ENCODE data around the gene ARHGAP10.

ARHGAP10 gene

DNA sequence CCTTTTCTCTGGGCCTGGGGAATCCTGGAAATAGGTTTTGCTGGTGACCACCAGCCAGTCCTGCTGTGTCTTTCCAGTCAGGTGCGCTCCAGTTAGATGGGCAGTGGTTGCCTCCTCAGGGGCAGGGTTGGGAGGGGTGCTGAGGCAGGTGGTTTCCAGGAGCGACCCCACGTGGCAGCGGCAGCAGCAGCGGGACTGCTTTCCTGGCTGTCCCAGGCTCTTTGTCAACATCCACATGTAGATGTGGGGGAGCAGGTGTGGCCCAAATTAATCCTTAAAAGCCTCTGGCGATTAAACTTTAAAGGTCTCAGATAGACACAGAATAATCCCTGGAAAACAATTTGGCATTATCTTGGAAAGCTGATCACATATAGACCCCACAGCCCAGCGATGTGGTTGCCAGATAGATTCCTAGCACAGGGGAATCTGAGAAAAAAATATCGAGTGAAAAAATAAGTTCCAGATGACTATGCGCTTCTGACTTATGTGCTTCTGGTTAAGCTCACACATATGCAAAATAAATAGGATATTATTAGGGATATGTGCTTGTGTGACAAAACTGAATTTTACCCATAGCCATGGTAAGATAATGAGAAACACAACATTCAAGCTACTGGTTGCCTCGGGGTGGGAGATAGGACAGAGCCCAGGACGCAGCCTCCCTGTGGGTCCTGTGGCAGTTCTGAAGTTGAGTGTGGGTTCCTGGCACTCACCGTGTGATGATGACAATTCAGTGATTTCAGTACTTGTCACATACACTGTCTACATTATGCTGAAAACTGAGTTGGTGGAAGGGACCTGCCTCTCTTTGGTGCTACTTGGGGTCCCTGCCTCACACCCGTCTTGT, 336.4 kb downstream of the ARHGAP10 start:
- H3K36me3 ChIP-seq (ENCODE audit: control insufficient read depth, insufficient read depth, low read length): no peaks in the 10 kb centered on the region
- no peaks in the 10 kb centered on the region for H3K27me3 ChIP-seq (ENCODE audit: control insufficient read depth, insufficient read depth, low read length)
- H3K9ac ChIP-seq (ENCODE audit: low read depth, low read length): no peak overlapping the region
- H3K27ac ChIP-seq (ENCODE audit: low read depth, low read length): no peak overlapping the region
- peaks cover 3% of the 10 kb centered on the region; the same call in 1 of the 2 replicates for H3K4me1 ChIP-seq (ENCODE audit: control insufficient read depth, insufficient read depth, low read length)
- H3K4me3 ChIP-seq (ENCODE audit: low read depth, low read length): no peak overlapping the region
- H3K9me3 ChIP-seq (ENCODE audit: control insufficient read depth, insufficient read depth, low read length): peaks cover 2% of the 10 kb centered on the region; the same call in 1 of the 2 replicates

DNA sequence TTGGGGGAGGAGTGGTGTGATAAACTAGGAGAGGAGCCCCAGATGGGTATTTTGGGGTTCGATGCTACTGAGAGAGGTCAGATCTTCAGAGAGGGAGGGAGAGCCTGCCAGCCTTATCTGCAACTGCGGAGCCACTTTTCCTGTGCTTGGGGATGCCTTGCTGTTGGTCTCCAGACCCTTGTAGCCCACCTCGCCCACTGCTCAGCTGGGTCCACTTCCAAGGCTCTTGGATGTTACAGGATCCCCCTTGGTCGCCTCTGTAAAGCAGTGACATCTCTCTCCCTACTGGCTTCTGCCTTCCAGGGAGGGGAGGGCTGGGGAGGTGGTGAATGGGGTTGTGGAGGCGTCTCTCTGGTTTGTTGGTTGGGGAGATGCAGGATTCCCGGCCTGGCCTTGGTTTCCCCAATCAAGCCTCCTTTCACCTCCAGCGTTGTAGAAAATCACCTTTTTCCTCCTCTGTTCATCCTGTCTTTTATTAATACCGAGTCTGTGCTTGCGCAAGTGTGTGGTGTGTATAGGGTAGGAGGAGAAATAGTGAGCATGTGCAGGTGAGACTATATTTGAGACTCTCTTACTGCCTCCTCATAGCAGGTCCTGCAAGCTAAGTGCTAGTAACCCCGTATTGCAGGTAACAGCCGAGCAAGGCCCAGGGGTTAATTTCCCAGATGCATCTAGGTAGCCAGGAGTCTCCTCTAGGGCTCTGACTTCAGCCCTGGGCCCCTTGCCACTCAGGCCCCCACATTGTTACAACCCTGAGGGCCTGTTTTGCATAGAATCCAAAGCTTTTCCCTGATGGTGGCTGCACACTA, 337.4 kb downstream of the ARHGAP10 start:
- Histone ChIP-seq H3K36me3 (ENCODE audit: control insufficient read depth, insufficient read depth, low read length) (no peaks in the 10 kb centered on the region), H3K4me3 (ENCODE audit: low read depth, low read length) (no peak overlapping the region), H3K4me1 (ENCODE audit: control insufficient read depth, insufficient read depth, low read length) (peaks cover 3% of the 10 kb centered on the region; the same call in 1 of the 2 replicates), H3K27me3 (ENCODE audit: control insufficient read depth, insufficient read depth, low read length) (no peaks in the 10 kb centered on the region), H3K9ac (ENCODE audit: low read depth, low read length) (no peak overlapping the region), H3K9me3 (ENCODE audit: control insufficient read depth, insufficient read depth, low read length) (peaks cover 8% of the 10 kb centered on the region; the same call in 1 of the 2 replicates), H3K27ac (ENCODE audit: low read depth, low read length) (no peak overlapping the region)

DNA sequence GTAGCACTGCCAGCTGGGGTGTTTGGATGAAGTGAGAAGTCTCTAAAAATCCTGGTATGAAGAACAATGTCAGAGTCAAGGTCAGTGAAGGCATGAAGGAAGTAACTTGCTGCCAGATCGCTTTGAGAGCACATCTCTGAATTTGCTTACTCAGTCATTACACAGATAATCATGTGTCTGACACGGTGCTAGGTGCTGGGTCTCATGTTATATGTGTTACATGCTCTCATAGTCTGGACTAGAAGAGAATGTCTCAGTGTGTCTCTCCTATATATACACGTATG, 337.9 kb downstream of the ARHGAP10 start:
- H3K27ac ChIP-seq (ENCODE audit: low read depth, low read length): no peak overlapping the region
- no peaks in the 10 kb centered on the region for H3K27me3 ChIP-seq (ENCODE audit: control insufficient read depth, insufficient read depth, low read length)
- H3K9ac ChIP-seq (ENCODE audit: low read depth, low read length): no peak overlapping the region
- H3K36me3 ChIP-seq (ENCODE audit: control insufficient read depth, insufficient read depth, low read length): no peaks in the 10 kb centered on the region
- peaks cover 3% of the 10 kb centered on the region; the same call in 1 of the 2 replicates for H3K4me1 ChIP-seq (ENCODE audit: control insufficient read depth, insufficient read depth, low read length)
- no peak overlapping the region for H3K4me3 ChIP-seq (ENCODE audit: low read depth, low read length)
- H3K9me3 ChIP-seq (ENCODE audit: control insufficient read depth, insufficient read depth, low read length): peaks cover 13% of the 10 kb centered on the region

DNA sequence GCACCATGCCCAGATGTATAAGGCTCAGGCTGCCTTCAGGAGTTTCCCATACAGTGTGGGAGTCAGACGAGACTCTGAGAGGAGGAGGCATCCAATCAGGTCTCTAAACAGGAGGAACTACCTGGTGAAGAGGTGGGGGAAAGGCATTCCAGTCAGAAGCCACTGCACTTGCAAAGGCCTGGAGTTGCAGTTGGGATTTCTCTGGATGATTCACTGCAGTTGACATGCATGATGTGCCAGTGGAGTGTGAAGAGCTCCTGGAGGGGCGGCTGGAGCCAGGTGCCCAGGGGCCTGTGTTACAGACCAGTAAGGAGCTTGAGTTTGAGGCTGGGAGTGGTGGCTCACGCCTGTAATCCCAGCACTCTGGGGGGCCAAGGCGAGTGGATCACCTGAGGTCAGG, 339.1 kb downstream of the ARHGAP10 start:
- peaks cover 21% of the 10 kb centered on the region for H3K9me3 ChIP-seq (ENCODE audit: control insufficient read depth, insufficient read depth, low read length)
- H3K27ac ChIP-seq (ENCODE audit: low read depth, low read length): no peak overlapping the region
- no peak overlapping the region for H3K9ac ChIP-seq (ENCODE audit: low read depth, low read length)
- no peaks in the 10 kb centered on the region for H3K36me3 ChIP-seq (ENCODE audit: control insufficient read depth, insufficient read depth, low read length)
- no peak overlapping the region for H3K4me3 ChIP-seq (ENCODE audit: low read depth, low read length)
- no peaks in the 10 kb centered on the region for H3K27me3 ChIP-seq (ENCODE audit: control insufficient read depth, insufficient read depth, low read length)
- H3K4me1 ChIP-seq (ENCODE audit: control insufficient read depth, insufficient read depth, low read length): peaks cover 3% of the 10 kb centered on the region; the same call in 1 of the 2 replicates

DNA sequence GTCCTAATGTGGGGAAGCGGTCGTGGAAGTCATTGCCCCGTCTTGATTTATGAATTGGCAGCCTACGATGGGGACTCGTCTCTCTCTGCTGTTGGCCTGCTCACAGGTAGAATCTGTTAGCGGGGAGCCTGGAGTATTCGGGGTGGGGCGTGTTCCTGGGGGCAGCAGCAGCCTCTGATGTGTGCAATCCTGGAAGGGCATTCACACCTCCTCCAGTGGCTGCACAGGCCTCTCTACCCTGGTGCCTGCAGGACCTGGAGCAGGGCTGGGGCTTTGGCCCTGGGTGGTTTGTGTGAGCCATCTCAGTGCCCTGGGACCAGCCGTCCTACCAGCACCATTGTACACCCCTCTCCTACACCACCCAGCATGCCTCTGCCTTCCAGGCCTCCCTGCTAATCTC, 340.9 kb downstream of the ARHGAP10 start:
- no peak overlapping the region for H3K9ac ChIP-seq (ENCODE audit: low read depth, low read length)
- peaks cover 21% of the 10 kb centered on the region for H3K9me3 ChIP-seq (ENCODE audit: control insufficient read depth, insufficient read depth, low read length)
- H3K27ac ChIP-seq (ENCODE audit: low read depth, low read length): no peak overlapping the region
- no peak overlapping the region for H3K4me3 ChIP-seq (ENCODE audit: low read depth, low read length)
- no peaks in the 10 kb centered on the region for H3K36me3 ChIP-seq (ENCODE audit: control insufficient read depth, insufficient read depth, low read length)
- no peaks in the 10 kb centered on the region for H3K27me3 ChIP-seq (ENCODE audit: control insufficient read depth, insufficient read depth, low read length)
- H3K4me1 ChIP-seq (ENCODE audit: control insufficient read depth, insufficient read depth, low read length): peaks cover 3% of the 10 kb centered on the region; the same call in 1 of the 2 replicates

DNA sequence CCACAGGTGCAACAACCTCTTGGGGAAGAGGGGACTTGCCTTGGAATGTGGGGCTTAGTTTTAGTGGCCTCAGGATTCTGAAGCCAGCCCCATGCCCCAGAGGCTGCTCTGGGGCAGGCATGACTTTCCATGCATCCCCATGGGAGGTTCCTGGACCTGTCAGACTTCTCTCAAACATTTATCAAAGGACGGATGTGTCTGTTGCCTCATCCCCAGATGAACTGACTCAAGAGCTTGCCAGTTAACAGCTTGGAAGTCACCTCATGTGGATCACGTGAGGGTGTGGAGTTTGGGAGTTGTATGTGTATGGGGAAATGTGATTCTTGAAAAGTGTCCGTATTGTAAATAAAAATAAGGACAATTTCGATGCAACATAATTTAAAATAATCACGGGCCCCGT, 341.5 kb downstream of the ARHGAP10 start:
- peaks cover under 1% of the 10 kb centered on the region; the same call in 1 of the 2 replicates for H3K4me1 ChIP-seq (ENCODE audit: control insufficient read depth, insufficient read depth, low read length)
- no peaks in the 10 kb centered on the region for H3K36me3 ChIP-seq (ENCODE audit: control insufficient read depth, insufficient read depth, low read length)
- H3K9ac ChIP-seq (ENCODE audit: low read depth, low read length): no peak overlapping the region
- no peak overlapping the region for H3K27ac ChIP-seq (ENCODE audit: low read depth, low read length)
- no peak overlapping the region for H3K4me3 ChIP-seq (ENCODE audit: low read depth, low read length)
- peaks cover 21% of the 10 kb centered on the region for H3K9me3 ChIP-seq (ENCODE audit: control insufficient read depth, insufficient read depth, low read length)
- H3K27me3 ChIP-seq (ENCODE audit: control insufficient read depth, insufficient read depth, low read length): no peaks in the 10 kb centered on the region

DNA sequence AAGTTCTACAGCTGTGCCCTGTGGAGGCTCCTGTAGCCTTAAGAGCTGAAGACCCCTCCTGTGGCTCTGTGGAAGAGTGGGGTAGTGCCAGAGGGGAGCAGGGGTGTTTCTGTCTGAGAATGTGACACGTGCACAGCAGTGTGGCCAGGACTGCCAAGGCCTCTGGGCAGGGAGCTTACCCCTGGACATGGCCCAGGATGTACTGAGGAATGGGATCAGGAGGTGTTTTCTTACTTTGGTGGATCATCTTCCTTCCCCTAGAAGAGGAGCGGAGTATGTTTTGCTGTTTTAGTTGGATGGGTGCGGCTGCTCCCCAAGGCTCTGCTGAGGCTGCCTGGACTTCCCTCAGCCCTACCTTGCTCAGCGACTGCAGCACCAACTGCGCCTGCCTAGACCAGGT, 342.6 kb downstream of the ARHGAP10 start:
- Histone ChIP-seq H3K4me1 (ENCODE audit: control insufficient read depth, insufficient read depth, low read length) (no peaks in the 10 kb centered on the region), H3K9me3 (ENCODE audit: control insufficient read depth, insufficient read depth, low read length) (peaks cover 21% of the 10 kb centered on the region), H3K27me3 (ENCODE audit: control insufficient read depth, insufficient read depth, low read length) (no peaks in the 10 kb centered on the region), H3K36me3 (ENCODE audit: control insufficient read depth, insufficient read depth, low read length) (no peaks in the 10 kb centered on the region), H3K9ac (ENCODE audit: low read depth, low read length) (no peak overlapping the region), H3K4me3 (ENCODE audit: low read depth, low read length) (no peak overlapping the region), H3K27ac (ENCODE audit: low read depth, low read length) (no peak overlapping the region)

DNA sequence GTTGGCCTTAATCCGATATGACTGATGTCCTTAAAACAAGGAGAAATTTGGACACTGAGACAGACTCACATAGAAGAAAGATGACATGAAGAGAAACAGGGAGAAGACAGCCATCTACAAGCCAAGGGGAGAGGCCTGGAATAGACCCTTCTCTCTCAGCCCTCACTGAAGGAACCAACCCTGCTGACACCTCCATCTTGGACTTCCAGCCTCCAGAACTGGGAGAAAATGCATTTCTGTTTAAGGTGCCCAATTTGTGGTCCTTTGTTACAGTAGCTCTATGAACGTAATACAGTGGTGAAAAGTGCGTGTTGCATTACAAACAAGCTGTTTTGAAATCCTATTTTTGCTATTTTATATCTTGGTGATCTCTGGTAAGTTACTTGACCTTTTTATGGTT, 343.6 kb downstream of the ARHGAP10 start:
- Histone ChIP-seq H3K9ac (ENCODE audit: low read depth, low read length) (no peak overlapping the region), H3K27ac (ENCODE audit: low read depth, low read length) (no peak overlapping the region), H3K27me3 (ENCODE audit: control insufficient read depth, insufficient read depth, low read length) (no peaks in the 10 kb centered on the region), H3K4me1 (ENCODE audit: control insufficient read depth, insufficient read depth, low read length) (no peaks in the 10 kb centered on the region), H3K4me3 (ENCODE audit: low read depth, low read length) (no peak overlapping the region), H3K9me3 (ENCODE audit: control insufficient read depth, insufficient read depth, low read length) (peaks cover 21% of the 10 kb centered on the region), H3K36me3 (ENCODE audit: control insufficient read depth, insufficient read depth, low read length) (no peaks in the 10 kb centered on the region)

DNA sequence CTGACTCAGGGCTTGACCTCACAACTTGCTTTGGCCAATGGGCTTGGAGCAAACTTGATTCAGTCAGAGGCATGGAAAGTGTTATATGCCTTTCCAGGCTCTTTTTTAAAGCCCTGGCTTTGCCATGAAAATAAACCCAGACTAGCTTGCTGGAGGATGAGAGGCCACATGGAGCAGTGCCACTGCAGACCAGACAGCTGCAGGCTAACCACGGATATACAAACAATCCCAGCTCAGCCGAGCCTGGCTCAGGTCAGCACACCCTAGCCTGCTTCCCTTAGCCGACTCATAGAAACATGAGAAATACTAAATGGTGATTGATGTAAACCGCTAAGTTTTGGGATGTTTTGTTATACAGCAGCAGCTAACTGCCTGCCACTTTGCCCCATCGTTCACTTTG, 345.1 kb downstream of the ARHGAP10 start:
- H3K9me3 ChIP-seq (ENCODE audit: control insufficient read depth, insufficient read depth, low read length): peaks cover 21% of the 10 kb centered on the region
- no peaks in the 10 kb centered on the region for H3K36me3 ChIP-seq (ENCODE audit: control insufficient read depth, insufficient read depth, low read length)
- H3K4me3 ChIP-seq (ENCODE audit: low read depth, low read length): no peak overlapping the region
- no peak overlapping the region for H3K27ac ChIP-seq (ENCODE audit: low read depth, low read length)
- no peak overlapping the region for H3K9ac ChIP-seq (ENCODE audit: low read depth, low read length)
- H3K27me3 ChIP-seq (ENCODE audit: control insufficient read depth, insufficient read depth, low read length): no peaks in the 10 kb centered on the region
- no peaks in the 10 kb centered on the region for H3K4me1 ChIP-seq (ENCODE audit: control insufficient read depth, insufficient read depth, low read length)

DNA sequence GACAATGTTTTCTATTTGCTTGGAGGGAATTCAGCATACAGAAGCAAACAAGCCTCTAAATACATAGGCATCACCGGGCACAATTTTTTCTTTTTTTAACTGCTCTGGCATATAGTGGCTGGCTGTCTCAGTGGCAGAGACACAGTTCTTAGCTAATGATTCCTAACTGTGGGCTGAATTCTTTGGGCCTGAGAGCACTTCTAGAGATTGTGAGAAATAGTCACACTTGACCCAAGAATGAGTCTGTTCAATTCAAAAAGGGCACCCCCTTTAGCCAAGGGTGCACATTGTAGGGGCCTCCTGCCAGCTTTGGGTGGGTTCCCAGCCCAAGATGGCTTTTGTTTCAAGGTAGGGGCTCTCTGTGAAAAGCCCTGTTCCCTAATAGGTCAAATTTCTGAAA, 345.7 kb downstream of the ARHGAP10 start:
- Histone ChIP-seq H3K4me1 (ENCODE audit: control insufficient read depth, insufficient read depth, low read length) (no peaks in the 10 kb centered on the region), H3K36me3 (ENCODE audit: control insufficient read depth, insufficient read depth, low read length) (no peaks in the 10 kb centered on the region), H3K27ac (ENCODE audit: low read depth, low read length) (no peak overlapping the region), H3K9ac (ENCODE audit: low read depth, low read length) (no peak overlapping the region), H3K27me3 (ENCODE audit: control insufficient read depth, insufficient read depth, low read length) (no peaks in the 10 kb centered on the region), H3K4me3 (ENCODE audit: low read depth, low read length) (no peak overlapping the region), H3K9me3 (ENCODE audit: control insufficient read depth, insufficient read depth, low read length) (peaks cover 21% of the 10 kb centered on the region)

DNA sequence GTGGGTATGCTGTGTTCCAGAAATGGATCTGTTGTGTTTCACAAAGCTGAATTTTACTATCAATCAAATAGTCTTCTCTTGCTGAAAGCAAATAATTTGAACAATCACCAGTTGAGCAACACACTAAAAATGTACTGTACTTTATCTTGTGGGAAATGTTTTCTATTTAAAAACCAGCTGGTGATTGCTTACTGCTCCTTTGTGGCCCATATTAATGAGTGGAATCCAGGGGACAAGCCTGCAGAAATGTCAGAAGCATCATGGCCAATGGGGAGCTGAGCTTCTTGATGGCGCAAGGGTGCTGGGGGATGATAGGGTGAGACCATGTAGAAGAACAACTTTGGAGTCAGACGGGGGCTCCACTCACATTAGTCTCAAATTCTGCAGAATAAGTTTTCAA, 346.2 kb downstream of the ARHGAP10 start:
- H3K4me3 ChIP-seq (ENCODE audit: low read depth, low read length): no peak overlapping the region
- H3K9ac ChIP-seq (ENCODE audit: low read depth, low read length): no peak overlapping the region
- H3K36me3 ChIP-seq (ENCODE audit: control insufficient read depth, insufficient read depth, low read length): no peaks in the 10 kb centered on the region
- no peaks in the 10 kb centered on the region for H3K27me3 ChIP-seq (ENCODE audit: control insufficient read depth, insufficient read depth, low read length)
- H3K27ac ChIP-seq (ENCODE audit: low read depth, low read length): no peak overlapping the region
- H3K9me3 ChIP-seq (ENCODE audit: control insufficient read depth, insufficient read depth, low read length): peaks cover 21% of the 10 kb centered on the region
- H3K4me1 ChIP-seq (ENCODE audit: control insufficient read depth, insufficient read depth, low read length): no peaks in the 10 kb centered on the region
